ENCODE measurements around the gene PHF21A.

PHF21A gene

DNA sequence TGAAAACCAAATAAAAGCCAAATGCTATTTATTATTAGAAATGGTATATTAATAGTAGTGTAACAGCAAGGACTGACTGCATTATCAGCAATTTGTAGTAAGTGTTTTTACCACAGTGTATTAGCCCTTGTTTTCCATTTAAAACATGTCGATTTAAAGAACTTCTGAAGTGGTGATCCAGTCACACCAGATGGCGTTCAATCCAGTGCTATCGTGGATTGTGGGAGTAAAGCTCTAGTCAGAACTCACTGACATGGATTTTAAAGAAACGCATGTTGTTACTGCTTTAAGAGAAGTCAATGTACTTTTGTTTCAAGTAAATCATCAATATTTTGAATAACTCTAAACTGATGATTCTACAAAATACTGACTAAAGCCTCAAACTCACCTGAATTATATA is 147.7 kb downstream of the PHF21A start:
- DNase-seq: no peak

DNA sequence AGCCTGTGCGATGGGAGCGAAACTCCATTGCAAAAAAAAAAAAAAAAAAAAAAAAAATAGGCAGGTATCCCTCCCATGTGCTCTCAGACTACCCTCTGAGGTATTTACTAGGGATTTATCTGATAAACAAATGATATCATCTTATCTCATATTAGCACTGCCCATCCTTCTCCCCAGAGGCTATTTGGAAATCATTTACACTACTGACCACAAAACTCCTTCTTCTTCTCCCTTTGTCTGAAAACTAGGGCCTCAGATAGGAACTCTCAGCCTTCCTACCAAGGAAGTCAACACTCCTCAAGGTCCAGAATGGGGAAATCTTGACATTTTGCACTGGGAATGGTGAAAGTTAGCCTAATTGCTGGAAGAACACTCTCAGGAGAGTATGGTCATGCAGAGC is 152.4 kb downstream of the PHF21A start:
- DNase-seq: no peak

DNA sequence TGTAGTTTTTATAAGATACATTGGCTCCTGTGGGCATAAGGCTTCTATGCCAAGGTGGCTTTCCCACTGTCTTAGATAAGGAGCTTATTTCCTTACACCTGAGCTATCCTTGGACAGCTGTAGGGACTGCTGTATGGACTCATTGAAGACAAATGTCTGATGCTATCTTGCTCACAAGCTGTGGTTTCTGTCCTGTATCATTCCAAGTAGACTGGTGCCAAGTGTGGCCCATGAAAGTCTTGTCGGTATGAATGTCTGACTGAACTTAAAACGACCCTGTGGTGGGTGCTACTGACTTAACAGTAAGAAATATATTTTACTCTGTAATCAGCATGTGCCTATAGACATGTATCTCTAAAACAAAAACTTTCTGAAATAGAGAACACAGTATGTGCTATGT is 153.7 kb downstream of the PHF21A start:
- no peak for DNase-seq

DNA sequence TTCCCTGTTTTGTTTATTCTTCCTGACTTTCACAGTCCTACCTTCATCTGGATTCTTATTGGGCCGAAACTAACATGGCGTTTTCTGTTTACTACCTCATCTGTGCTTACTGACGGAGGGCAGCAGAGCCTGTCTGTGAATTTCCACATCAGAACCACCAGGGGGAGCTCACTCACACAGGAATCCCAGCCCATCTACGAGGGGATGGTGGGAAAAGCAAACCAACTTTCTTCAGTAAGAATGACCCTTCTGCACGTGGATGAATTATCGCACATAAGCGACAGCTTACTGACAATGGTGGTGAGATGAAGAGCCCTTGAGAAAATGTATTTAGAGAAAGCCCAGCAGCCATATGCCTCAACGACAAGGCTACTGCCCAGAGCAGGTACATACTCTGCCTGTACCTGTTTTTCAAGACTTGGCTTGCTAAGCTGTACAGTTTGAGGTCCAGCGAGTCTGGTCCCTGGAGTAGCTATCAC is 156.3 kb downstream of the PHF21A start:
- peak; percentile 74 for DNase-seq

DNA sequence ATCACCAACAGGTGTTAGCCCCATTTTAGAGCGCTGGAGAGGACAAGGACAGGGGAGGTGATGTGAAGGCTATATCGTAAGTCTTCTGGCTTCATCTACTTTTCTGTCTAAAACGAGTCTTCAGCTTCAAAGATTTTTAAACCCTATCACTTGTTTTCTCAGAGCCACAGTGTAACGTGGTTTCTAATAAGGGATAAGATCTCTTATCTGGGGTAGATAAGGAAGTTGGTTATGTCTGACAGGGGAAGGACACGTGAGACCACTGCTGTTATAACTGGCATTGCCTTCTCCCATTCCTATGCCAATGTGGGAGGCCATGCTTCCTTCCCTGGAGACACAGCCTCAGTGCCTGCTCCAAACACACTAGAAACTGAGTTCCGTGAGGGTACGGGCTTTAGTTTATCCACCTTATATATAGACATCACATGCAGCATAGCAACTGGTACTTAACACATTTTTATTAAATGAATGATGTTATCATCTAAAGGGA is 159.5 kb downstream of the PHF21A start:
- no peak for DNase-seq

DNA sequence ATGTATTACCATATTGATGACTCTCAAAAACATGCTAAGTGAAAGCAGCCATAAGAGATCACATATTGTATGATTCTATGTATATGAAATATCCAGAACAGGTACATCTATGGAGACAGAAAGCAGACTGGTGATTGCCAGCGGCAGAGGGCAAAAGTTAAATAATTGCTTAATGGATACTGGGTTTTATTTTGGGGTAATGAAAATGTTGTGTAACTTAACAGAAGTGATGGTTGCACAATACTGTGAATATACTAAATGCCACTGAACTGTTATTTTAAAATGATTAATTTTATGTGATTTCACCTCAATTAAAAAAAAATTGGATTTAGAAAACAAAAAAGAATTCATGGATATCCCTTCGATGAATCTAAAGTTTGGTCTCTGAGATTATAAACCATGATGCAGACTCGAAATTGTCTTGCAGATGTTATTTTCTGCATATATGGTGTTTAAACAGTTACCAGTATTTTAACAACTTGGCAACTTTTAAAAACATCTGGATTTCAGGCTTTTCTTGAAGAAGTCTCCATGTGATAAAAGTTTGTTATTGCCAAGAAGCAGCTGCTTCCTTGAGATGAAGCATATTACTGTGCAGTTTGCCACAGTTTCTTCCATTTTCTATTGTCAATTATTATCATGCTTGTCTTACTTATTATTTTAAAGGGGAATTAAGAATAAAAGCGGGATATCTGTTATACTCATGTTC is 160.7 kb downstream of the PHF21A start:
- no peak for DNase-seq

DNA sequence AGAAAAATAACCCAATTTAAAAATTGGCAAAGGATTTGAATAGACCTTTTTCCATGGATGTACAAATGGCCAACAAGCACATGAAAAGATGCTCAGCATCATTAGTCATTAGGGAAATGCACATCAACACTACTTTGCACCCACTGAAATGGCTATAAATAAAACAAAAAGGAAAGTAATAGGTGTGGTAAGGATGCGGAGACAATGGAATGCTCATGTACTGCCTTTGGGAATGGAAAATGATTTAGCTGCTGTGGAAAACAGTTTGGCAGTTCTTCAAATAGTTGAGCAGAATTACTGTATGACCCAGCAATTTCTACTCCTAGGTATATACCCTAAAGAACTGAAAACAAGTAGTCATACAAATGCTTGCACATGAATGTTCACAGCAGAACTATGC is 161.4 kb downstream of the PHF21A start:
- no peak for DNase-seq

DNA sequence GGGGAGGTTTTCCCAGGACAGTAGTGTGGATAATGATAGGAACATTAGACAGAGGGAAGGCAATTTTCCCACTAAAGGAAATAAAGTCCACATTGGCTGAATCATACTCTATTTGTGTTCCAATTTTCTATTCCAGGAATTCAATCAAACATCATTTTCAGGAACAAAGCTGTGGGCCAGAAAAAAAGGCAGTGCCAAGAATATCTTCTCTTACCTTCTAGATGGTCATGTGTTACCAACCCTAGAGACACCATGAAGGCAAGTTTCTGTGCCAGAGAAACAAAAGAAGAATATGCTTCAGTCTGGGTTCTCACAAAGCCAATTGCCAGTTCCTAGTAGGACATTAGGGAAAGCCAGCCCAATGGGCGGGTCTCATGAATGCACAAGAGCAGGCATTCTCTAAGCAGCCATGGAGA is 171.3 kb downstream of the PHF21A start:
- DNase-seq: no peak

DNA sequence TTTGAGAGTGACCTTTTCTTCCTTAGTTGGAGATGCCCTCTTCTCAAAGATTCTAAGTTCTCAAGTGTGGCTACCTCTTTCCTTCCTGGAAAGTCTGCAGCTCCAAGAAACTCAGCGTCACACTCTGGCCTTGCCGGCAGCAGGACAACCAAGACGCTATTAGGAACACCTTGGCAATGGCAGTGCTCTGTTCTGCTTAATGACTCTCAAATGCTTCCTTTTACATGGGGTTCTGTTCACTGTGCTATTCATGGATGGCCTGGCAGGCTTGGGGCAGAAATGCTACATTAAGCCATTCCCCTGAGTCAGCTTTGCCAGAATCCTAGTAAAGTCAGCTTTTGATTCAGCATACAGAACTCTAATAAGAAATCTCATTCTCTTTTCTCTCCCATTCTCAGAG is 172.9 kb downstream of the PHF21A start:
- no peak for DNase-seq

DNA sequence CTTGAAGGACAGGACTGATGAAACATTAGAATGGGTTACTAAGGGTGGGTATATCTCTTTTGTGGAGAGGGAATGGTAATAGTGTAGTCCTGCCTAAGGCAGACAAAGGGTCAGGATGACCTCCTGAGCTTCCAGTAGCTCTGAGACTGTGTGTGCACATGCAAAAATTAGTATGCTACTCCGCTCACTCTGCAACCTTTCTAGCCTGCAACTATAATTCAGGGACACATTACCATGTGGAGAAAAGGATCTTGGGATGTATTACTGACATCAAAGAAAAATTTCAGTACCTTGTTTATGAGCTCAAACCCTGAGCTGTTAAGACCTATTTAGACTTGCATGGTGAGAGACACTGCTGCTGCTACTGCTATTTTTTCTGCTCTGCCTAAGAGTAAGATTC is 173.4 kb downstream of the PHF21A start:
- DNase-seq: no peak

DNA sequence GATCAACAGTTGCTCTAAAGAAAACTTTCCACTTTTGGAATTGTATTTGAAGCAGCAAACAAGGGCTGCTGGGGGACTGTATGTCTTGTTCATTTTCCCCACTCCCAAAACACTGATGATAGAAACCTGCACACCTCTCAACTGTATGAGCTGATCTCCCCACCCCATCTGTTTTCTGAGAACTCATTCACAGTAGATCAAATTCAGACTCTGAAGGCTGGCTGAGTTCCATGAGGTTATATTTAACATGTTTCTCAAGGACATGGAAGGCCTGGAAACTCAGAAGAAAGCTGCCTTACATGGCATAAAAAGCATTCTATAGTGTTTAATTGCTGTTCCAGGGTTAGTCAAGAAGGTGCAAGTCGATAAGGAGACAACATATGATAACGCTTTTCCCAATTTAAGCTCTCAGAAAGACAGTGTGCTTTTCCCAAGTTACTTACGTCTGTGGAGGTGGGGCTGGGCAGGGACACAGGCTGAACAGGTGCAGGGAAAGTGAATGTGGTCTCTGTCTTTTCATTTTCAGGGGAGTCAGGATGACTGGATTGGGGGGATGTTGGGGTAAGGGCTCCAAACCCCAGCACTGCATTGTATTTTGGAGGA is 175.8 kb downstream of the PHF21A start:
- no peak for DNase-seq

DNA sequence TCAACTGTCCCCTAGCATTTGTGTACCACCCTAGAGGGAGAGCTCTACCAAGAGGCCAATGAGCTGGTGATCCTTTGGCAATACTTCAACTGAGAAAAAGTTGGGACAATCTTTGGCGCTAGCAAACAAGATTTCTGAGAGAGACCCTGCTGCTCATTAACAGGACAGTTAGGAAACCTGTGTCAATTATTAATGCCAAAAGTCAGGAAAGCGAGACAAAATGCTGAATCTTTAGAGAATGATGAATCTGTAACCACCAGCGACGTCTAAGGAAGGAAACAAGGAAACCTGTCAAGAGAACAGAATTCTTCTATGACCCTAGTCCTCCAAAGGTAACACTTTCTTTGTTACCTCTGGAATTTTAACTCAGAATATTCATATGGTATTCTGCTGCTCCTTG is 178.9 kb downstream of the PHF21A start:
- no peak for DNase-seq

DNA sequence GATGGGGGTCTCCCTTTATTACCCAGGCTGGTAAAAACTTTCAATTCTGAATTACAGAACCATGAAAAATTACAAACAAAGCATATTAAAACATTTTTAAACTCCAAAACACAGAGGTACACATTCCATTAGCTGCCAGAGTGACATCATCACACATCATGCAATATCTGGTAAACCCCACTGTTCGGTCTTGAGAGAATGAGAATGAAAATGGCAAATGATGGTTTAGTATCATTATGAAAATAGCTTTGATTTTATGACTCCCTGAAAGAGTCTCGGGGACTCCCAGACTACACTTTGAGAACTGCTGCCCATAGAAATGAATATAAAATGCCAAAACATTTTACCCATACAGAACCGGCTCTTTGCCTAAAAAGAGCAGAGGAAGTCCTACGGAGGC is 180.0 kb downstream of the PHF21A start:
- no peak for DNase-seq

DNA sequence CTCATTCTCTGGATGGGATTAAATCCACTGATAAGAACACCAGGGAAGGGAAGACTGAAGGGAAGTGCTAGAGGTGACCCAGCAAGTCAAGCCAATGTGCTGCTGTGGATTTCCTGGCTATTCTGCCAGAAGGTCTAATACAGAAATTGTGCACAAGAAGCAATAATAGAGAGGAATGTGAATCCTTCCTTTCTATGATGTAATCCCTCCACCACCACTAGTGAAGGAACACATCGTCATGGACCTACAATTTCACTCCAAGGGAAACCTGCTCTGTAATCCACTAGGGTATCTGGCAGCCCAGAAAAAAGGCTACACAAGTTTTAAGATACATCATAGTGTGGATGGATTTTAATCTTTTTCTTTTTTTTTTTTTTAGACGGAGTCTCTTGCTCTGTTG is 181.4 kb downstream of the PHF21A start:
- DNase-seq: no peak

DNA sequence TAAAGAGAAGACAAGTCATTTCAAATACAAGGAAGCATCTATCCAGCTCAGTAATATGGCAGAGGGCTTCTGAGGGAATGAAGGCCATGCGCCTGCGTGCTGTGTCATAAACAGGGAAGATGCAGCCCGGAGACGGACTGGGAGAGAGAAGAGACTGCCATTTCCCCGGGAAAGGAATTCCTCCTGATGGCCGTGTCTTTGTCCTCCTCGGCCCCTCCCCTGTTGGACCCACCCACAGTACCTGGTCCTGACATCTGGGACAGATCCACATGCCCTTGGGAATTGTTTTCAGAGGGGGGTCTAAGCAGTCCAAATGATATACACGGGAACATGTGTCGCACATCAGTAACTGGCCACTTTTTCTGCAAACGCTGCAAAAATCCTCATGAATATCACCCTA is 183.3 kb downstream of the PHF21A start:
- DNase-seq: no peak

DNA sequence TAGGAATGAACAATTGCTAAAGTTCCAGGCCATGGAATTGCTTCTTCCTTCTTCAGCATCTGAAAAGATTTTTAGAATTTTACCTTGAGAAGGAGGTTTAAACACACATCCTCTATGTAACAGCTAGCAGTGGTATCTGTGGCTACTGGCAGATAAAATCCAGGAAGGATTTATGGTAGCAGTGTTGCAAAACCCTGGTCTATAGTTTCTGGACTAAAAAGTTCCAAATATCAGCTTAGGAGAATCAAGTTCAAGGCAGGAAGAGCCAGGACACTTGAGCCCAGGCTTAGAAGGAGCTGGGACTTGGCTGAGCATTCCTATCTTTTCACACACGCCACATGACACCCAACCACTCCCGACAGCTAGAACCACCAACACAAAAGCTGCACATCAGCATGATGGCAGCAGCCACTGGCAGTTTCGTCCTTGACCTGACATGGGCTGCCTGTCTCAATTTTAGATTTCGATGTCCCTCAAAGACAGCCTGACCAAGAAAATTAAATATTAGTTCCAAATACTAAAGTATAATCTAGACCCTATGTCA is 184.7 kb downstream of the PHF21A start:
- DNase-seq: no peak

DNA sequence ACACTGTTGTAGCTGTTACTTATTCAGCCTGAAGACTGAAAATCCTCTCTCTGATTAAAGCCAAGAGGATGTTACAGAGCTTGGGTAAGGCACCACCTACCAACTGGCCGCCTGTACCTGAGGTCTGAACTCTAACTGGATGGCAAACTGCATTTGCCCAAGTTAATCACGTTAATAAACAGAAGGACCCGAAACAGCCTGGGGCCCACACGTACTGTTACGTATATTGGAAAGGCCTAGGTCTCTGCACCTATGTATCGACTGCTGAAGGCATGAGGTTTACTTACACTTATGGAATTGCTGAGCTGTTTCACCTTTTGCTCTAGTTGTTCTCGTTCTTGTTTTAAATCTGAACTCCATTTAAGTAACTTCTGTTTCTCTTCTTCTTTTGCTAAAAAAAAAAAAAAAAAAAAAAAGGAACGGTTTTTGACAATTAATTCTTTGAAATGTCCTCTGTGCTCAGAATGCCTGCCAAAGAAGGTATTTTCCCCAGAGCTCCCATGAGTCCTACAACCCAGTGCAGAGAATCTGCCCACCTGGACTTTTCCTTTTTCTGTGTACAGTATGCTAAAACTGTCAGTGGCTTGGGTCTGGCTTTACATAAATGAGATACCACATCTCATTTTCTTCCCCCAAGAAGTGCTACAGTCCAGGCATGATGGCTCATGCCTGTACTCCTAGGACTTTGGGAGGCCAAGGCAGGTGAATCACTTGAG is 185.7 kb downstream of the PHF21A start:
- no peak for DNase-seq

DNA sequence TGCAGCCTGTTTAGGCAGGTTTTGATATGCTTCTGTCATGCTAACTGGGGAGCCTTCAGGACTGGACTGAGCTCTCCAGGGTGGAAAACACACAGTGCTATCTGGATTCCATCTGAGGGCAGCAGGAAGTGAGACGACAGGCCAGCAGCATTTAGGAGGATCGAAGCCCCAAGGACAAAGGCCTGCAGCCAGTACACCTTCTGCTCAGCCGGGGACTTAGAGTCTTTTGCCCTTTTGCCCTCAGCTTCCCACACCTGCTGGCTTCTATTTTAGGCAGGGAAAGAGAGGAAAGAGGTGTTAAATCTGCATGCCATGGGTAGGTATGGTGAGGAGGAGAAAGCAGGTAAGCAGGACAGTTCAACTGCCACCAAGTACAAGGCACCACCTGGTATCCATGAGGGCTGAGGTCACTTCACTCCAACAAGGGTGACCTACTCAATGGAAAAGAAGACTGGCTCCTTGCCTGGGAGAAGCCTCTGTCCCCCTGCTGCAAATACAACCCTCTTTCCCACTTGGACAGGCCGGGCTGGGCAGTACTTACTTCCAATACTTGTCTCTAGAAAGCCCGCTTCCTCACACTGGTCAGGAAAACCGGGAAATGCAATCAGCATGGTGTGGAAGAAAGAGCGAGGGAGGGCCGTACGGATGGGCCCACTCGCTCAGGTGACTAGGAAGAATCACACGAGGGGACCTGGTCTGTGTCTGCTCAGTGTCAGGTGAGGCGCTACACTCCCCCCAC is 186.5 kb downstream of the PHF21A start:
- no peak for DNase-seq

DNA sequence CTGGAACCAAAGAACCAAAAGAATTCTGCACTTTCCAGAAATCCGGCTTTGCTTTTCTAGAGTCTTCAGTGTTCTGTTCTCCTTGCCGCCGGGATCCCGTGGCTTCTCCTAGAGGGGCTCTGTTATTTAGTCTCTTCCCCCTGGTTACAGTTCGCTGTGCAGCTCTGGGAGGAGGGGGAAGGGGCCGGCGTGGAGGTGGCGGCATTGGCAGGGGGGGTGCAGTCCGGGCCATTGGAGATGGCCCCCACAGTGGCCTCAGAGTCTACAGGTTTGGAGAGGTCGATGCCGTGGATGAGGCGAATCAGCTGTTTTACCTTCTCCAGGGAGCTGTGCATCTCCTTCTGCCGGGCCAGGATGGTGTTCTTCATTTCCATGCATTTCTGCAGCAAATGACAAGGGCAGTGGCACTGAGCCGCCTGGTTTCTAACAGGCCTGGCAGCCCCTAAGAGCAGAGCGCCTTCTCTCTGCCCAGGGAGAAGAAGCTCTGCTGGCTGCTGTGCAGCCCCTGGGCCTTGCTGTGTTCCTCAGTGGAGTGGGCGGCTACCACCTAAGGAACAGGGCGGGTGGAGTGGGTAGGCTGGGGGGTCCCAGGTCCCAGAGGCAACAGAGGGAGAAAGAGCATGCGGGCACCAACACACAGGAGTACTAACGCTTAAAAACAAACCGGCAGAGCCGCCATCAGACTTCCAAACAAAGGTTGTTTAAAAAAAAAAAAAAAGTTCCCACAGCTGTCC is 187.2 kb downstream of the PHF21A start:
- no peak for DNase-seq

DNA sequence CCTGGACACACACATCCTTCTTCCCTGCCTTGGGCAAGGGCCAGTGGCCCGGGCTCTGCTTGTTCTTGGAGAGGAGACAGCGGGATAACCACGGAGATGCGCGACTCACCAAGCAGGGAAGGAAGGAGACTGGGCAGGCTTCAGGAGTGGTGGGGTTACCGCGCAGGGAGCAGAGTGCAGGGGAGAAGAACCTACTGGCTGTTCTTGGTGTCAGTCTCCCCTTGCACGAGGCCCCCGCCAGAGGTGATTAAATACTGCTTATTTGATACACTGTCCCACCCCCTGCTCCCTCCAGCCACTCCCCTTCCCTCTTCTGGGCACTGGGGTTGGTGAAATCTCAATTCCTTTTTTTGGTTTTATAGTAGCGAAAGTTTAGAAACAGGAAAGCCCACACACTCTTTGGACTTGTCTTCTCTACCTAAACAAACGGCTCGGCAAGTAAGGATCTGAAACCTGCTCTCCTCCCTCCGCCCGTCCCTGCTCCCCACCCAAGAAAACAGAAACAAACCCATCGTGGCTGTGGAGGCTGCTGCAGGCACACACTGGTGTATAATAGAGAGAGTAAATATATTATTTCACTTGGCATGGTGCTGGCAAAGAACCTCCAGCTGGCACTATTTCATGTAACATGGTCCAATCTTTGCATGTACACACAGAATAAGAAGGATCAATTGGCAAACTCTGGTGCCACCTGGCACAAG is 188.0 kb downstream of the PHF21A start:
- DNase-seq: no peak

DNA sequence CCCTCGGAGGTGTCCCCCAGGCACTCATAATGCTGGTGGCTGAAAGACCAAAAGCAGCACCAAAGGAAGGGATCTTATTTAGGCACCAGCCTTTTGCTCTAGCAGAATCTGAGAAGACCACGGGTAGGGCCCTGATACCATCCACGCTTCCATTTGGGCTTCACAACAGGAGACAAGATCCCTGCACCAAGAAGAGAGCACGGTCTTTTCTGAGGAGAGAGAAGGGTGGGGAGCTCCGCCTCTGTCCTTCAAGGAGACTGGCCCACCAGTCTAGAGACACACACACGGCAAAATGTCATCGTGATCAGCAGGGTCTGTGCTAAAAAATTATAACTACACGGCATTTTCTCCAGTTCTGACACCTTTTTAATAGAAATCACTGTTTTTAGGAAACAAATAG is 189.0 kb downstream of the PHF21A start:
- DNase-seq: no peak

DNA sequence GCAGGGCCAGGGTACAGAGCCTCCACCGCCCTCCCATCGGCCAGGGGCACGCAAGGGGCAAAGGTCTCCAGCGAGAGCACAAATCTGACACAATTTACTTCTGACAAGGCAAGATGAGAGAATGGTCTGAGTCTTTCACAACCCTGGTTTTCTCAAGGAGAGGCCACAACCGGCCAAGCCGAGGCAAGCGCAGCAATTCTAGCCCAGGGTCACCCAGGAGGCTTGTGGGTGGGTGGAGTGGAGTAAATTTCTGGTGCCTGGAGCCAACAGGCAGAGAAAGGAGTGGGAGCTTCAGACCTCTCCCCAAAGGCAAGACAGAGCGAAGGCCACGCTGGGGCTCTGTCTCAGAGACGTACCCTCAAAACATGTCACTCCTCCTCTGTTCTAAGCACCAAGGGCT is 189.5 kb downstream of the PHF21A start:
- no peak for DNase-seq

All from activated CD8-positive, alpha-beta memory T cell treated with anti-CD3 and anti-CD28 coated beads for 24 hours (primary cell).